ENCODE results near the gene C1RL. TPM values are rescaled to one million over a fixed set of nuclear protein-coding genes. Genes with fewer than 3 reads are reported as not detected.

The C1RL gene
- total RNA-seq, 1 experiment from 2014 or later: 72.9 TPM

- Histone ChIP-seq H3K4me3 (no peak overlapping the region), H2AFZ (no peak overlapping the region), H3F3A (ENCODE audit: insufficient read depth, low read depth) (peaks cover 5% of the 10 kb centered on the region), H3K4me2 (no peak overlapping the region), H4K20me1 (ENCODE audit: insufficient read depth) (no peaks in the 10 kb centered on the region), H3K4me1 (replicated peaks; ENCODE audit: insufficient read depth) (peaks cover 11% of the 10 kb centered on the region; the same call in 1 of the 2 replicates), H3K9me2 (ENCODE audit: insufficient read depth) (no peaks in the 10 kb centered on the region), H3K27ac (no peak overlapping the region), H3K36me3 (ENCODE audit: low read depth) (peaks cover 20% of the 10 kb centered on the region), H3K79me2 (ENCODE audit: low read depth) (peaks cover 15% of the 10 kb centered on the region), H3K9me3 (ENCODE audit: insufficient read depth, low read depth) (peaks cover 11% of the 10 kb centered on the region), H3K27me3 (ENCODE audit: insufficient read depth, low read depth) (no peaks in the 10 kb centered on the region)
- no TSS peak for BruUV-seq (replicated peaks)
- no peak for TF ChIP-seq EZH2 (IDR thresholded peaks at IDR 0.05; ENCODE audit: low read depth)
- no peak for TF ChIP-seq CTCF (conservative IDR thresholded peaks at IDR 0.05)
- CTCF ChIA-PET: no interaction called here
- POLR2A ChIA-PET (ENCODE audit: unreplicated experiment): no interaction called here
- DNase-seq: no peak
- intact Hi-C loops (cut with micrococcal nuclease; ENCODE audit: unreplicated experiment): no loop called here
Observed at GRCh38 chr12:7101694-7102131, 7.3 kb downstream of the C1RL start.

DNA sequence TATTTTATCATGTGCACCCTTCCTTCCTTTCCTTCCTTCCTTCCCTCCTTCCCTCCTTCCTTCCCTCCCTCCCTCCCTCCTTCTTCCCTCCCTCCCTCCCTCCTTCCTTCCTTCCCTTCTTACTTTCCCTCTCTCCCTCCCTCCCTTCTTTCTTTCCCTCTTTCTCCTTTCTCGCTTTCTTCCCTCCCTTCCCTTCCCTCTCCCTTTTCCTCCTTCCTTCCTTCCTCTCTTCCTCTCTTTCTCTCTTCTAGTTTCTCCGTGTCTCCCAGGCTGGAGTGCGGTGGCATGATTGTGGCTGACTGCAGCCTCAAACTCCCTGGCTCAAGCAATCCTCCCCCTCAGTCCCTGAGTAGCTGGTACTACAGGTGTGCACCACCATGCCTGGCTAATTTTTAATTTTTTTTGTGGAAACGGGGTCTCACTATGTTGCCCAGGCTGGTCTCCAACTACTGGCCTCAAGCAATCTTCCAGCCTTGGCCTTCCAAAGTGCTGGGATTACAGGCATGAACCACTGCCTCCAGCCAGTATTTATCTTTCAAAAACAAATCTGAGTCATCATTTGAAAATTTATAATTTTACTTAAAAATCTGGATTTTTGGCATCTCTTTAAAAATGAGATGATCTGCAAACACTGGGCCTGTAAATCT is 7.8 kb downstream of the C1RL start:
- Histone ChIP-seq H3F3A (ENCODE audit: insufficient read depth, low read depth) (peaks cover under 1% of the 10 kb centered on the region; the same call in 1 of the 2 replicates), H3K9me3 (ENCODE audit: insufficient read depth, low read depth) (peaks cover 8% of the 10 kb centered on the region), H3K4me1 (replicated peaks; ENCODE audit: insufficient read depth) (peaks cover 5% of the 10 kb centered on the region; the same call in 1 of the 2 replicates), H3K4me3 (no peak overlapping the region), H3K27ac (no peak overlapping the region), H3K79me2 (ENCODE audit: low read depth) (peaks cover 9% of the 10 kb centered on the region), H3K9me2 (ENCODE audit: insufficient read depth) (no peaks in the 10 kb centered on the region), H3K27me3 (ENCODE audit: insufficient read depth, low read depth) (no peaks in the 10 kb centered on the region), H2AFZ (no peak overlapping the region), H3K4me2 (no peak overlapping the region), H3K36me3 (ENCODE audit: low read depth) (peaks cover 17% of the 10 kb centered on the region), H4K20me1 (ENCODE audit: insufficient read depth) (no peaks in the 10 kb centered on the region)
- POLR2A ChIA-PET (ENCODE audit: unreplicated experiment): no interaction called here
- BruUV-seq (replicated peaks): no TSS peak
- intact Hi-C loops (cut with micrococcal nuclease; ENCODE audit: unreplicated experiment): no loop called here
- DNase-seq: no peak
- CTCF ChIA-PET: no interaction called here
- TF ChIP-seq EZH2 (IDR thresholded peaks at IDR 0.05; ENCODE audit: low read depth): no peak
- no peak for TF ChIP-seq CTCF (conservative IDR thresholded peaks at IDR 0.05)

DNA sequence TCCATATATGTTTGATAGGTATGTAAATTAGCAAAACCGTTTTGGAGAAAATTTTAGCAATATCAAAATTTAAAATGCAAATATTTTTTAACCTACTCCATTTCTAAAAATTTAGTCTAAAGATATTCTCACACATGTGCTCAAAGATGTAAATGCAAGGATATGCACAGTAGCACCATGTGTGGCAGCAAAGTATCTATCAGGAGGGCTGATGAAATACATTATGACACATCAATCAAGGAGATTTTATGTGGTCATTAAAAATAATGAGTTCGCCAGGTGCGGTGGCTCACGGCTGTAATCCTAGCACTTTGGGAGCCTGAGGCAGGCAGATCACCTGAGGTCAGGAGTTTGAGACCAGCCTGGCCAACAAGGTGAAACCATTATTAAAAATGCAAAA is 8.8 kb downstream of the C1RL start:
- peaks cover under 1% of the 10 kb centered on the region; the same call in 1 of the 2 replicates for H3K79me2 ChIP-seq (ENCODE audit: low read depth)
- CTCF ChIA-PET: no interaction called here
- no peak overlapping the region for H3K4me3 ChIP-seq

More for the DNA sequence above, 8.8 kb downstream of the C1RL start:
- no peak overlapping the region for H2AFZ ChIP-seq
- H3K36me3 ChIP-seq (ENCODE audit: low read depth): peaks cover 7% of the 10 kb centered on the region; the same call in 1 of the 2 replicates
- BruUV-seq (replicated peaks): no TSS peak
- peaks cover 3% of the 10 kb centered on the region; the same call in 1 of the 2 replicates for H3F3A ChIP-seq (ENCODE audit: insufficient read depth, low read depth)
- no peak overlapping the region for H3K27ac ChIP-seq
- TF ChIP-seq EZH2 (IDR thresholded peaks at IDR 0.05; ENCODE audit: low read depth): no peak
- no peak for TF ChIP-seq CTCF (conservative IDR thresholded peaks at IDR 0.05)
- no peak overlapping the region for H3K4me2 ChIP-seq
- POLR2A ChIA-PET (ENCODE audit: unreplicated experiment): interaction anchor here (0.7 kb wide), 1 partner anchor 227 kb away, joined by 7 read pairs; no protein-coding TSS in a partner anchor
- no peaks in the 10 kb centered on the region for H3K27me3 ChIP-seq (ENCODE audit: insufficient read depth, low read depth)
- intact Hi-C loops (cut with micrococcal nuclease; ENCODE audit: unreplicated experiment): no loop called here
- H3K4me1 ChIP-seq (replicated peaks; ENCODE audit: insufficient read depth): no peaks in the 10 kb centered on the region
- no peak for DNase-seq
- no peaks in the 10 kb centered on the region for H4K20me1 ChIP-seq (ENCODE audit: insufficient read depth)
- H3K9me2 ChIP-seq (ENCODE audit: insufficient read depth): no peaks in the 10 kb centered on the region
- no peaks in the 10 kb centered on the region for H3K9me3 ChIP-seq (ENCODE audit: insufficient read depth, low read depth)

Measured in PC-9 (cell line).